Esophagus squamous epithelium (tissue), 5 donors: ENCODE data around the gene CCT5. TPM values are rescaled to one million over a fixed set of nuclear protein-coding genes. Genes with fewer than 3 reads are reported as not detected.

Experiments used
- DNase-seq: peaks from one replicate; lab custom pipeline; 2025; lab: John Stamatoyannopoulos, UW
- H3K27ac ChIP-seq, 4 donors: fragments of 200-600 bp; sonication (generic); one replicate each; pipeline ENCODE4 v1.5.1; 2016 to 2019; ENCODE audit warnings: mild to moderate bottlenecking in 1 of 4
- H3K27me3 ChIP-seq, 4 donors: fragments of 200-600 bp; sonication (generic); 1 replicate in 3 of 4; 2 replicates in 1 of 4; pipeline versions ENCODE4 v1.5.1 to v1.6.0; 2017 to 2021; ENCODE audit warnings: antibody characterized with exemption in 1 of 4
- H3K36me3 ChIP-seq, 3 donors: fragments of 200-600 bp; sonication (generic); one replicate each; pipeline ENCODE4 v1.5.1; 2016 to 2019
- H3K4me1 ChIP-seq, 3 donors: fragments of 200-600 bp; sonication (generic); one replicate each; pipeline ENCODE4 v1.5.1; 2017 to 2019
- H3K4me3 ChIP-seq, 4 donors: fragments of 200-600 bp; sonication (generic); 1 replicate in 3 of 4; 2 replicates in 1 of 4; pipeline ENCODE4 v1.5.1; 2016 to 2019; ENCODE audit warnings: mild to moderate bottlenecking in 2 of 4, moderate library complexity in 1 of 4
- H3K9me3 ChIP-seq, 3 donors: fragments of 200-600 bp; sonication (generic); one replicate each; pipeline ENCODE4 v1.5.1; 2016 to 2019
- CTCF ChIP-seq, 6 experiments: fragments of 450-650 bp in 4 of 6; fragments of 200-600 bp in 2 of 6; sonication (generic) in 2 of 6; IDR thresholded peaks; one replicate each; pipeline ENCODE4 v1.5.1; 2016 to 2019; ENCODE audit warnings: antibody characterized with exemption in 6 of 6, mild to moderate bottlenecking in 4 of 6, moderate library complexity in 4 of 6
- POLR2A ChIP-seq, 4 donors: fragments of 450-650 bp; IDR thresholded peaks; one replicate each; pipeline ENCODE4 v1.6.1; 2017; ENCODE audit warnings: antibody characterized with exemption in 4 of 4, mild to moderate bottlenecking in 4 of 4, moderate library complexity in 3 of 4
- WGBS, 2 donors: methylation state at CpG; one replicate each; pipeline ENCODE4 v1.1.5; 2018; 5-methylcytosine and 5-hydroxymethylcytosine counted together
- intact Hi-C: fragments of 100-400 bp; cut with DNase I; formaldehyde crosslinking; loops from one replicate; pipeline ENCODE4 v1.15.0; 2022
- total RNA-seq, 4 donors: library from RNA; depleted of rRNA; stranded (reverse); fragments of >200 nt; gene quantifications; one replicate each; pipeline ENCODE4 v1.1.0, GENCODE V29; 2016
- donor health status: DM: yes; HTN: yes; CAD: no.

Gene CCT5
- total RNA-seq, 4 donors from 2014 or later = 122 to 331 (median 226) TPM

- no peaks in the 10 kb centered on the region for H3K9me3 ChIP-seq
- no peak for TF ChIP-seq CTCF (IDR thresholded peaks at IDR 0.05)
- TF ChIP-seq POLR2A (IDR thresholded peaks at IDR 0.05) = no peak
- H3K27me3 ChIP-seq = no peaks in the 10 kb centered on the region
- intact Hi-C loops = no loop called here
- no peak overlapping the region for H3K4me3 ChIP-seq
- peaks cover 0 to 5% (median 2%) of the 10 kb centered on the region in 3 donors for H3K4me1 ChIP-seq
- no peak for DNase-seq
- H3K36me3 ChIP-seq = peaks cover 20 to 66% (median 40%) of the 10 kb centered on the region in 3 donors
- WGBS, 2 donors = 65 to 72% methylated on average over 3 of the region's 3 CpGs
- H3K27ac ChIP-seq = no peak overlapping the region
Observed at GRCh38 chr5:10264604-10265003, 14.5 kb downstream of the CCT5 start.

GRCh38 chr5:10265245-10266109 lies 15.4 kb downstream of the CCT5 start:
- intact Hi-C loops = no loop called here
- 64 to 75% methylated on average over 6 of the region's 6 CpGs for WGBS, 2 donors
- Histone ChIP-seq H3K36me3 (peaks cover 12 to 57% (median 31%) of the 10 kb centered on the region in 3 donors), H3K27ac (peak overlapping the region in 1 of 4 donors; percentile 8), H3K9me3 (no peaks in the 10 kb centered on the region), H3K27me3 (no peaks in the 10 kb centered on the region), H3K4me1 (peaks cover 0 to 5% (median 2%) of the 10 kb centered on the region in 3 donors), H3K4me3 (no peak overlapping the region)
- no peak for DNase-seq
- TF ChIP-seq CTCF (IDR thresholded peaks at IDR 0.05) (no peak), POLR2A (IDR thresholded peaks at IDR 0.05) (no peak)

GRCh38 chr5:10266137-10266536 lies 16.1 kb downstream of the CCT5 start:
- Histone ChIP-seq H3K36me3 (peaks cover 12 to 51% (median 26%) of the 10 kb centered on the region in 3 donors), H3K4me1 (peaks cover 0 to 5% (median 2%) of the 10 kb centered on the region in 3 donors), H3K27me3 (no peaks in the 10 kb centered on the region), H3K9me3 (no peaks in the 10 kb centered on the region), H3K4me3 (no peak overlapping the region), H3K27ac (no peak overlapping the region)
- no peak for DNase-seq
- TF ChIP-seq POLR2A (IDR thresholded peaks at IDR 0.05) = no peak
- TF ChIP-seq CTCF (IDR thresholded peaks at IDR 0.05) = no peak
- 61 to 62% methylated on average over 4 of the region's 4 CpGs for WGBS, 2 donors
- intact Hi-C loops = no loop called here

- WGBS, 2 donors = 72 to 83% methylated on average over 4 of the region's 4 CpGs
Observed at GRCh38 chr5:10266839-10267238, 16.8 kb downstream of the CCT5 start.

More at GRCh38 chr5:10266839-10267238, 16.8 kb downstream of the CCT5 start:
- DNase-seq = no peak
- H3K9me3 ChIP-seq = no peaks in the 10 kb centered on the region
- intact Hi-C loops = no loop called here
- no peak overlapping the region for H3K4me3 ChIP-seq
- peak overlapping the region in 2 of 4 donors; percentile 14 to 27 for H3K27ac ChIP-seq
- no peak for TF ChIP-seq POLR2A (IDR thresholded peaks at IDR 0.05)
- no peak for TF ChIP-seq CTCF (IDR thresholded peaks at IDR 0.05)
- peaks cover 12 to 44% (median 22%) of the 10 kb centered on the region in 3 donors for H3K36me3 ChIP-seq
- H3K4me1 ChIP-seq = peaks cover 0 to 5% (median 2%) of the 10 kb centered on the region in 3 donors
- H3K27me3 ChIP-seq = no peaks in the 10 kb centered on the region
